Spleen (tissue), 11 donors: ENCODE results near the gene PPA2. TPM values are rescaled to one million over a fixed set of nuclear protein-coding genes. Genes with fewer than 3 reads are reported as not detected.

Experiments used
- DNase-seq: peaks from one replicate; pipeline ENCODE4 v3.0.0-alpha.2; 2020
- H3K27ac ChIP-seq, 8 donors: fragments of 200-600 bp; sonication (generic) in 7 of 8; 1 replicate in 4 of 8; 2 replicates in 4 of 8; pipeline versions ENCODE4 v1.5.0 to v1.8.0; 2016 to 2021; ENCODE audit warnings: inconsistent platforms in 4 of 8, mild to moderate bottlenecking in 4 of 8, moderate library complexity in 1 of 8
- H3K27me3 ChIP-seq, 7 donors: fragments of 200-600 bp; sonication (generic) in 6 of 7; replicated peaks in 1 of 7; 1 replicate in 4 of 7; 2 replicates in 3 of 7; pipeline versions ENCODE4 v1.5.0 to v1.8.0; 2016 to 2021; ENCODE audit warnings: inconsistent platforms in 3 of 7, mild to moderate bottlenecking in 1 of 7
- H3K36me3 ChIP-seq, 6 donors: fragments of 200-600 bp; sonication (generic) in 5 of 6; 1 replicate in 4 of 6; 2 replicates in 2 of 6; pipeline versions ENCODE4 v1.5.0 to v1.8.0; 2016 to 2021; ENCODE audit warnings: inconsistent platforms in 2 of 6
- H3K4me1 ChIP-seq, 6 donors: fragments of 200-600 bp; sonication (generic) in 5 of 6; 1 replicate in 3 of 6; 2 replicates in 3 of 6; pipeline versions ENCODE4 v1.5.0 to v1.8.0; 2016 to 2021; ENCODE audit warnings: inconsistent platforms in 3 of 6
- H3K4me3 ChIP-seq, 8 donors: fragments of 200-600 bp; sonication (generic) in 7 of 8; 1 replicate in 4 of 8; 2 replicates in 4 of 8; pipeline versions ENCODE4 v1.5.0 to v1.8.0; 2016 to 2021; ENCODE audit warnings: inconsistent platforms in 4 of 8, mild to moderate bottlenecking in 4 of 8, moderate library complexity in 2 of 8
- H3K9me3 ChIP-seq, 8 donors: fragments of 200-600 bp; sonication (generic) in 7 of 8; 1 replicate in 4 of 8; 2 replicates in 4 of 8; pipeline versions ENCODE4 v1.5.0 to v1.8.0; 2016 to 2021; ENCODE audit warnings: inconsistent platforms in 4 of 8
- CTCF ChIP-seq, 11 experiments: fragments of 200-600 bp in 7 of 11; fragments of 450-650 bp in 4 of 11; sonication (generic) in 4 of 11; IDR thresholded peaks in 8 of 11; conservative IDR thresholded peaks in 3 of 11; 1 replicate in 7 of 11; 2 replicates in 4 of 11; pipeline versions ENCODE4 v1.4.0 to v1.8.0; 2016 to 2021; ENCODE audit warnings: antibody characterized with exemption in 11 of 11, inconsistent platforms in 4 of 11, mild to moderate bottlenecking in 1 of 11
- POLR2A ChIP-seq, 3 donors: fragments of 450-650 bp; IDR thresholded peaks; one replicate each; pipeline ENCODE4 v1.5.1; 2017; ENCODE audit warnings: antibody characterized with exemption in 3 of 3, mild to moderate bottlenecking in 1 of 3
- POLR2AphosphoS5 ChIP-seq, 3 donors: sonication (generic); formaldehyde crosslinking; IDR thresholded peaks; one replicate each; pipeline ENCODE4 v1.5.1; 2017; ENCODE audit warnings: antibody characterized with exemption in 3 of 3
- WGBS, 5 donors: extraction: QIAGEN DNeasy Blood & Tissue Kit in 3 of 5; methylation state at CpG; one replicate each; pipeline versions ENCODE4 v1.1.5 to v1.1.7; 2013 to 2018; 5-methylcytosine and 5-hydroxymethylcytosine counted together
- intact Hi-C: fragments of 100-400 bp; cut with DNase I; formaldehyde crosslinking; loops from one replicate; pipeline ENCODE4 v1.15.0; 2023; ENCODE audit warnings: low total_unique reads
- polyA plus RNA-seq, 3 donors: library from polyadenylated mRNA; stranded (reverse); fragments of 200-250 nt; gene quantifications; one replicate each; pipeline ENCODE4 v1.2.1, GENCODE V29; 2013
- total RNA-seq, 7 donors: library from RNA; depleted of rRNA in 3 of 7; stranded (reverse); fragments of >200 nt in 3 of 7; fragmentation: NEBNext Ultra II Directional in 4 of 7; extraction: Animal tissue kit (Norgen Biotek cat#: 25700) in 4 of 7; gene quantifications; one replicate each; pipeline versions ENCODE4 v1.1.0 to v1.2.1, GENCODE V29; 2016 to 2021
- donor health status: healthy with polysubstance abuse.
- donor health status: DM: no; HTN: no; CAD: no; lungs with moderate emphysema.
- donor health status: DM: no; HTN: no; CAD: no.
- donor health status: Bipolar disorder and iron deficiency.
- donor health status: healthy.
- donor health status: DM: no; HTN: no; CAD: no.
- donor health status: DM: yes; HTN: yes; CAD: no.

PPA2 gene
- total and polyA plus RNA-seq, 10 donors: 45.2 to 113 (median 67.9) TPM

- intact Hi-C loops: no loop called here
- Histone ChIP-seq H3K9me3 (no peaks in the 10 kb centered on the region), H3K4me1 (no peaks in the 10 kb centered on the region), H3K4me3 (no peak overlapping the region), H3K36me3 (no peaks in the 10 kb centered on the region), H3K27ac (no peak overlapping the region), H3K27me3 (no peaks in the 10 kb centered on the region)
- TF ChIP-seq POLR2AphosphoS5 (IDR thresholded peaks at IDR 0.05): no peak
- no peak for TF ChIP-seq CTCF (IDR thresholded peaks at IDR 0.05 in 8 of 11, conservative IDR thresholded peaks at IDR 0.05 in 3 of 11)
- no peak for TF ChIP-seq POLR2A (IDR thresholded peaks at IDR 0.05)
- WGBS, 5 donors: 95 to 99% (median 96%) methylated on average over 2 of the region's 2 CpGs
- no peak for DNase-seq
Observed at GRCh38 chr4:105345838-105346237, 128.0 kb downstream of the PPA2 start.

GRCh38 chr4:105345358-105345757 lies 128.5 kb downstream of the PPA2 start:
- no peaks in the 10 kb centered on the region for H3K36me3 ChIP-seq
- H3K9me3 ChIP-seq: no peaks in the 10 kb centered on the region
- DNase-seq: no peak
- no peak overlapping the region for H3K27ac ChIP-seq
- intact Hi-C loops: no loop called here
- no peak overlapping the region for H3K4me3 ChIP-seq
- TF ChIP-seq POLR2AphosphoS5 (IDR thresholded peaks at IDR 0.05) (no peak), CTCF (IDR thresholded peaks at IDR 0.05 in 8 of 11, conservative IDR thresholded peaks at IDR 0.05 in 3 of 11) (no peak), POLR2A (IDR thresholded peaks at IDR 0.05) (no peak)
- 60 to 84% (median 78%) methylated on average over 2 of the region's 2 CpGs for WGBS, 5 donors
- no peaks in the 10 kb centered on the region for H3K27me3 ChIP-seq
- H3K4me1 ChIP-seq: no peaks in the 10 kb centered on the region

- Histone ChIP-seq H3K27me3 (no peaks in the 10 kb centered on the region), H3K9me3 (no peaks in the 10 kb centered on the region), H3K36me3 (peaks cover 0 to 4% (median 0%) of the 10 kb centered on the region in 6 donors), H3K27ac (no peak overlapping the region), H3K4me3 (no peak overlapping the region), H3K4me1 (no peaks in the 10 kb centered on the region)
- intact Hi-C loops: no loop called here
- TF ChIP-seq CTCF (IDR thresholded peaks at IDR 0.05 in 8 of 11, conservative IDR thresholded peaks at IDR 0.05 in 3 of 11) (no peak), POLR2A (IDR thresholded peaks at IDR 0.05) (no peak), POLR2AphosphoS5 (IDR thresholded peaks at IDR 0.05) (no peak)
- no peak for DNase-seq
Observed at GRCh38 chr4:105344141-105344540, 129.7 kb downstream of the PPA2 start.

- H3K36me3 ChIP-seq: peaks cover 0 to 4% (median 0%) of the 10 kb centered on the region in 6 donors
- no peak for DNase-seq
- intact Hi-C loops: no loop called here
- no peak overlapping the region for H3K4me3 ChIP-seq
- H3K9me3 ChIP-seq: no peaks in the 10 kb centered on the region
- no peaks in the 10 kb centered on the region for H3K4me1 ChIP-seq
- TF ChIP-seq CTCF (IDR thresholded peaks at IDR 0.05 in 8 of 11, conservative IDR thresholded peaks at IDR 0.05 in 3 of 11) (no peak), POLR2AphosphoS5 (IDR thresholded peaks at IDR 0.05) (no peak), POLR2A (IDR thresholded peaks at IDR 0.05) (no peak)
- H3K27me3 ChIP-seq: no peaks in the 10 kb centered on the region
- 81 to 85% (median 83%) methylated on average over 8 of the region's 8 CpGs for WGBS, 5 donors
- no peak overlapping the region for H3K27ac ChIP-seq
Observed at GRCh38 chr4:105343146-105343931, 130.5 kb downstream of the PPA2 start.
